H9 (cell line): ENCODE measurements around the gene HMGCS2. TPM values are rescaled to one million over a fixed set of nuclear protein-coding genes. Genes with fewer than 3 reads are reported as not detected.

Experiments used
- DNase-seq: peaks from one replicate; pipeline ENCODE4 v3.0.0-alpha.2; 2017
- H2AFZ ChIP-seq: one replicate; pipeline ENCODE4 v1.6.1; 2013; ENCODE audit warnings: mild to moderate bottlenecking, low read length, control low read depth, moderate library complexity
- H2AK5ac ChIP-seq: 2 replicates; pipeline ENCODE4 v1.6.1; 2013; ENCODE audit warnings: low read length, control low read depth, mixed read lengths; ENCODE audit not compliant: insufficient read length
- H2BK120ac ChIP-seq: one replicate; pipeline ENCODE4 v1.6.1; 2013; ENCODE audit warnings: low read depth, mild to moderate bottlenecking, low read length, control low read depth, inconsistent platforms; ENCODE audit not compliant: poor library complexity, severe bottlenecking
- H2BK12ac ChIP-seq: 2 replicates; pipeline ENCODE4 v1.6.1; 2013; ENCODE audit warnings: low read length, control low read depth, mixed read lengths, low read depth; ENCODE audit not compliant: insufficient read length
- H2BK15ac ChIP-seq: 2 replicates; pipeline ENCODE4 v1.6.1; 2013; ENCODE audit warnings: low read depth, low read length, control low read depth
- H2BK20ac ChIP-seq: one replicate; pipeline ENCODE4 v1.6.1; 2013; ENCODE audit warnings: low read depth, mild to moderate bottlenecking, low read length, control low read depth, inconsistent platforms; ENCODE audit not compliant: poor library complexity, severe bottlenecking
- H2BK5ac ChIP-seq: 2 replicates; pipeline ENCODE4 v1.6.1; 2013; ENCODE audit warnings: low read length, control low read depth, mixed read lengths; ENCODE audit not compliant: insufficient read length
- H3K14ac ChIP-seq: 2 replicates; pipeline ENCODE4 v1.6.1; 2013; ENCODE audit warnings: low read length, control low read depth; ENCODE audit not compliant: insufficient read depth
- H3K18ac ChIP-seq: 2 replicates; pipeline ENCODE4 v1.6.1; 2013; ENCODE audit warnings: low read depth, mild to moderate bottlenecking, mixed read lengths, low read length, control low read depth; ENCODE audit not compliant: insufficient read length
- H3K23ac ChIP-seq: 2 replicates; pipeline ENCODE4 v1.6.1; 2013; ENCODE audit warnings: low read length, control low read depth, mixed read lengths, low read depth; ENCODE audit not compliant: insufficient read length
- H3K23me2 ChIP-seq: 2 replicates; pipeline ENCODE4 v1.6.1; 2013; ENCODE audit warnings: low read depth, mild to moderate bottlenecking, mixed read lengths, low read length, control low read depth; ENCODE audit not compliant: insufficient read length, poor library complexity, severe bottlenecking
- H3K27ac ChIP-seq: 2 replicates; pipeline ENCODE4 v1.5.1; 2013; ENCODE audit warnings: low read length, control low read depth, mixed read lengths, low read depth; ENCODE audit not compliant: insufficient read length
- H3K27me3 ChIP-seq: 2 replicates; pipeline ENCODE4 v1.6.1; 2013; ENCODE audit warnings: low read length, control low read depth, inconsistent platforms; ENCODE audit not compliant: insufficient read depth
- H3K4ac ChIP-seq: 2 replicates; pipeline ENCODE4 v1.6.1; 2013; ENCODE audit warnings: low read depth, mild to moderate bottlenecking, control low read depth, inconsistent platforms, low read length, moderate library complexity
- H3K4me1 ChIP-seq: 2 replicates; pipeline ENCODE4 v1.6.1; 2013; ENCODE audit warnings: low read length, control low read depth, inconsistent platforms; ENCODE audit not compliant: insufficient read depth
- H3K4me2 ChIP-seq: 2 replicates; pipeline ENCODE4 v1.6.1; 2013; ENCODE audit warnings: low read length, control low read depth, mixed read lengths; ENCODE audit not compliant: insufficient read length, insufficient read depth
- H3K56ac ChIP-seq: 2 replicates; pipeline ENCODE4 v1.6.1; 2013; ENCODE audit warnings: low read depth, mild to moderate bottlenecking, mixed read lengths, low read length, control low read depth; ENCODE audit not compliant: insufficient read length
- H3K79me1 ChIP-seq: 2 replicates; pipeline ENCODE4 v1.6.1; 2013; ENCODE audit warnings: low read depth, mild to moderate bottlenecking, moderate library complexity, low read length, control low read depth, inconsistent platforms; ENCODE audit not compliant: insufficient read depth, poor library complexity, severe bottlenecking
- H3K79me2 ChIP-seq: 2 replicates; pipeline ENCODE4 v1.6.1; 2013; ENCODE audit warnings: low read length, control low read depth, inconsistent platforms; ENCODE audit not compliant: insufficient read depth
- H3K9ac ChIP-seq: 2 replicates; pipeline ENCODE4 v1.6.1; 2013; ENCODE audit warnings: low read length, control low read depth, mixed read lengths; ENCODE audit not compliant: insufficient read length; ENCODE audit errors: extremely low read depth
- H3K9me3 ChIP-seq: one replicate; pipeline ENCODE4 v1.6.1; 2013; ENCODE audit warnings: low read depth, low read length, inconsistent platforms; ENCODE audit not compliant: control insufficient read depth
- H3T11ph ChIP-seq: one replicate; pipeline ENCODE4 v1.6.1; 2013; ENCODE audit warnings: mild to moderate bottlenecking, low read length, control low read depth, inconsistent platforms
- H4K20me1 ChIP-seq: one replicate; pipeline ENCODE4 v1.6.1; 2013; ENCODE audit not compliant: control insufficient read depth, insufficient read length, insufficient read depth
- H4K5ac ChIP-seq: 2 replicates; pipeline ENCODE4 v1.6.1; 2013; ENCODE audit warnings: low read depth, mild to moderate bottlenecking, mixed read lengths, low read length, control low read depth; ENCODE audit not compliant: insufficient read length
- H4K8ac ChIP-seq: replicated peaks from 2 replicates; pipeline ENCODE4 v1.6.1; 2013; ENCODE audit warnings: low read length, control low read depth, mixed read lengths, low read depth; ENCODE audit not compliant: insufficient read length
- H4K91ac ChIP-seq: 2 replicates; pipeline ENCODE4 v1.6.1; 2013; ENCODE audit warnings: low read depth, mild to moderate bottlenecking, moderate library complexity, mixed read lengths, low read length, control low read depth; ENCODE audit not compliant: insufficient read length
- H3K27ac Mint-ChIP-seq, 3 experiments: 2 replicates in 2 of 3; 3 replicates in 1 of 3; pipeline ENCODE4 v1.8.0; 2020 to 2021; ENCODE audit warnings: mixed read lengths in 3 of 3, mild to moderate bottlenecking in 1 of 3, moderate library complexity in 1 of 3
- H3K27me3 Mint-ChIP-seq: 2 replicates; pipeline ENCODE4 v1.8.0; 2021; ENCODE audit warnings: low read depth, mild to moderate bottlenecking, moderate library complexity, mixed read lengths
- H3K36me3 Mint-ChIP-seq, 3 experiments: 2 replicates in 2 of 3; 3 replicates in 1 of 3; pipeline ENCODE4 v1.8.0; 2020 to 2021; ENCODE audit warnings: low read depth in 3 of 3, mixed read lengths in 3 of 3; ENCODE audit not compliant: insufficient read depth in 1 of 3
- H3K4me1 Mint-ChIP-seq, 2 experiments: 2 replicates each; pipeline ENCODE4 v1.8.0; 2020; ENCODE audit warnings: mixed read lengths in 2 of 2
- H3K4me3 Mint-ChIP-seq, 2 experiments: 2 replicates in 1 of 2; 3 replicates in 1 of 2; pipeline ENCODE4 v1.8.0; 2020 to 2021; ENCODE audit warnings: mild to moderate bottlenecking in 2 of 2, mixed read lengths in 2 of 2, moderate library complexity in 1 of 2
- H3K9me3 Mint-ChIP-seq, 2 experiments: 2 replicates in 1 of 2; 3 replicates in 1 of 2; pipeline ENCODE4 v1.8.0; 2020; ENCODE audit warnings: mild to moderate bottlenecking in 2 of 2, mixed read lengths in 2 of 2, moderate library complexity in 1 of 2
- WGBS: extraction: QIAGEN DNeasy Blood & Tissue Kit; methylation state at CpG from one replicate; pipeline ENCODE4 v1.1.7; 2013; ENCODE audit warnings: missing lambda C conversion rate, low lambda C conversion rate, mixed read lengths; ENCODE audit not compliant: insufficient read length; ENCODE audit errors: extremely low coverage; 5-methylcytosine and 5-hydroxymethylcytosine counted together
- total RNA-seq: library from RNA; stranded (reverse); gene quantifications from 2 replicates; pipeline ENCODE4 v1.2.1, GENCODE V29; 2021
- TF ChIP-seq, protein P1 (sequence below): fragments of 200-600 bp; sonication (generic); conservative IDR thresholded peaks from 3 replicates; pipeline ENCODE4 v1.8.0; 2021; ENCODE audit warnings: antibody characterized with exemption, mild to moderate bottlenecking

HMGCS2 gene
- total RNA-seq, 1 experiment from 2014 or later: not detected

DNA sequence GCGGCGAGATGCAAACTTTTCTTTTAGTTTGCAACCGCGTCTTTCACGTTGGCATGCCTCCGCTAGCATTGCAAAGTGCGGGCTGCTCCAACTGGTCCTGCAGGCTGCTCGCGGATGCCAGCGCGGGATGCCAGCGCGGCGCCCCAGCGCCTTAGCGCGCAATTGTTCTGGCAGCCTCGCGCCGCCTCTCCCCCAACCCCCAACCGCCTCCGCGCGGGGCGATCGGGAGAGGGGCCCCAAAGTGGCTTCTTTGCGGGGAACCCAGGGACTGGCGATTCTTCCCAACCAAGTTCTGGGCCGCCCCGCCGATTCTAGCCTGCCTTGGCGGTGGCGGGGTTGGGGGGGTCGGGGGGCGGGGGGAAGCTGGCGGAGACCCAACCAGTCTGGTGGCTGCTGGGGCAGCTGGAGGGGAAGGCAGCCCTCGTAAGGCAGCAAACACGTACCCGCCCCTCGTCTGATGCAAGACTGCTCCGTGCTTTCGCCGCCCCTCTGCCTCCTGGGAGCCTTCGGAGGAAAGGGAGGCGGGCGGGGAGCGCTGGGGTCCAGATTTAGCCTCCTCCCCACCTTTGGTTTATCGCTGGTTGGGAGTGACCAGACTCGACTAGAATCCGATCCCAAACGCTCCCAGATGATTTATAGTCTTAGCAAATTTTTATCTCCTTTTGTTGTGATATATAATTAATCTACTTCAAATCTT is 56.2 kb downstream of the HMGCS2 start:
- Histone ChIP-seq H3K27me3 (no peaks in the 10 kb centered on the region), H4K5ac (no peak overlapping the region), H2BK15ac (no peak overlapping the region), H3K79me1 (no peaks in the 10 kb centered on the region), H2AFZ (no peak overlapping the region), H3K14ac (peak overlapping the region; percentile 79), H2BK5ac (no peak overlapping the region), H2AK5ac (no peak overlapping the region), H4K91ac (no peak overlapping the region), H3K9ac (peak overlapping the region; percentile 93), H3K4me2 (peak overlapping the region; percentile 95), H2BK20ac (peak overlapping the region; percentile 65), H2BK120ac (peak overlapping the region; percentile 79), H3K23me2 (peaks cover 14% of the 10 kb centered on the region), H3K4ac (peak overlapping the region; percentile 44; the same call in 1 of the 2 replicates), H3K18ac (peak overlapping the region; percentile 86), H3K56ac (peak overlapping the region; percentile 42), H3K27ac (peak overlapping the region; percentile 35), H3K23ac (peak overlapping the region; percentile 93), H4K8ac (no peak overlapping the region), H3K9me3 (no peaks in the 10 kb centered on the region), H3K4me1 (peaks cover 25% of the 10 kb centered on the region), H4K20me1 (peaks cover 2% of the 10 kb centered on the region), H3K79me2 (peaks cover 35% of the 10 kb centered on the region), H2BK12ac (no peak overlapping the region), H3T11ph (no peak overlapping the region)
- Mint-ChIP-seq H3K4me3 (peak overlapping the region; percentile 98 to 100), H3K27ac (peak overlapping the region; percentile 98 to 99 (median 98)), H3K4me1 (peaks cover 39 to 59% of the 10 kb centered on the region in 2 experiments), H3K36me3 (peaks cover 27 to 34% (median 28%) of the 10 kb centered on the region in 3 experiments), H3K27me3 (no peaks in the 10 kb centered on the region; the same call in 1 of the 2 replicates), H3K9me3 (peaks cover 0 to 6% of the 10 kb centered on the region in 2 experiments; a peak in 3 of 5 replicates)
- TF ChIP-seq, protein P1, sequence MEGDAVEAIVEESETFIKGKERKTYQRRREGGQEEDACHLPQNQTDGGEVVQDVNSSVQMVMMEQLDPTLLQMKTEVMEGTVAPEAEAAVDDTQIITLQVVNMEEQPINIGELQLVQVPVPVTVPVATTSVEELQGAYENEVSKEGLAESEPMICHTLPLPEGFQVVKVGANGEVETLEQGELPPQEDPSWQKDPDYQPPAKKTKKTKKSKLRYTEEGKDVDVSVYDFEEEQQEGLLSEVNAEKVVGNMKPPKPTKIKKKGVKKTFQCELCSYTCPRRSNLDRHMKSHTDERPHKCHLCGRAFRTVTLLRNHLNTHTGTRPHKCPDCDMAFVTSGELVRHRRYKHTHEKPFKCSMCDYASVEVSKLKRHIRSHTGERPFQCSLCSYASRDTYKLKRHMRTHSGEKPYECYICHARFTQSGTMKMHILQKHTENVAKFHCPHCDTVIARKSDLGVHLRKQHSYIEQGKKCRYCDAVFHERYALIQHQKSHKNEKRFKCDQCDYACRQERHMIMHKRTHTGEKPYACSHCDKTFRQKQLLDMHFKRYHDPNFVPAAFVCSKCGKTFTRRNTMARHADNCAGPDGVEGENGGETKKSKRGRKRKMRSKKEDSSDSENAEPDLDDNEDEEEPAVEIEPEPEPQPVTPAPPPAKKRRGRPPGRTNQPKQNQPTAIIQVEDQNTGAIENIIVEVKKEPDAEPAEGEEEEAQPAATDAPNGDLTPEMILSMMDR: no peak
- peak; percentile 90 for DNase-seq
- no CpG with 5 or more reads among the region's 51 CpGs for WGBS
